GM21381 (cell line): ENCODE data around the gene AKAP14.
"Not testable (repeated sequence)": the region's sequence is repeated elsewhere in the genome, so short reads cannot be mapped to it uniquely, and the experiment has no call there.

ENCODE experiments used
- ATAC-seq: cut with Tn5 transposase; IDR thresholded peaks from one replicate; pipeline ENCODE4 v1.9.1; 2021; ENCODE audit warnings: mild to moderate bottlenecking, moderate library complexity; ENCODE audit not compliant: unreplicated experiment

AKAP14 gene

GRCh38 chrX:119895843-119896326 lies at the start of gene AKAP14:
AKAP14 (plus strand) TSS chrX:119895893; CDS start chrX:119903224, 7,331 bp downstream.
- no peak for ATAC-seq

GRCh38 chrX:119852382-119853353 lies 43.0 kb upstream of the AKAP14 start, which contains the start of gene UPF3B:
UPF3B (minus strand) TSS chrX:119852963; CDS start chrX:119852928, 35 bp downstream.
- ATAC-seq: peak; percentile 97

- ATAC-seq: no peak
These were observed 42.2 kb upstream of the AKAP14 start for GRCh38 chrX:119853444-119853843.

GRCh38 chrX:119870626-119871131 lies 25.0 kb upstream of the AKAP14 start:
- ATAC-seq: peak; percentile 16

GRCh38 chrX:119871245-119871598 lies 24.5 kb upstream of the AKAP14 start:
- peak; percentile 40 for ATAC-seq

GRCh38 chrX:119871599-119872395 lies 23.9 kb upstream of the AKAP14 start, which contains the start of the genes NDUFA1 and RNF113A:
NDUFA1 (plus strand) TSS chrX:119871832; CDS start chrX:119871912, 80 bp downstream.
RNF113A (minus strand) TSS chrX:119871733; CDS start chrX:119871613, 120 bp downstream.
- ATAC-seq: peak; percentile 94

- no peak for ATAC-seq
These were observed 17.0 kb upstream of the AKAP14 start for GRCh38 chrX:119878740-119879139.

- ATAC-seq: no peak
These were observed 15.6 kb upstream of the AKAP14 start for GRCh38 chrX:119880076-119880475.

GRCh38 chrX:119880552-119881437 lies 14.9 kb upstream of the AKAP14 start:
- peak; percentile 79 for ATAC-seq

- no peak for ATAC-seq
These were observed 9.9 kb upstream of the AKAP14 start for GRCh38 chrX:119885554-119886428.

- ATAC-seq: peak; percentile 77
These were observed 7.8 kb upstream of the AKAP14 start for GRCh38 chrX:119887721-119888425.

GRCh38 chrX:119890626-119891025 lies 5.1 kb upstream of the AKAP14 start:
- ATAC-seq: not testable (repeated sequence)

GRCh38 chrX:119891961-119892692 lies 3.6 kb upstream of the AKAP14 start:
- not testable (repeated sequence) for ATAC-seq

- no peak for ATAC-seq
These were observed 3.4 kb downstream of the AKAP14 start for GRCh38 chrX:119899125-119899524.

GRCh38 chrX:119900976-119901375 lies 5.3 kb downstream of the AKAP14 start:
- ATAC-seq: no peak

GRCh38 chrX:119916310-119916709 lies 20.6 kb downstream of the AKAP14 start:
- no peak for ATAC-seq

GRCh38 chrX:119917877-119918276 lies 22.2 kb downstream of the AKAP14 start:
- no peak for ATAC-seq
